OCI-LY1 (cell line): ENCODE results near the gene ICAM4.
"Not testable (repeated sequence)": the region's sequence is repeated elsewhere in the genome, so short reads cannot be mapped to it uniquely, and the experiment has no call there.

Source experiments
- H2AFZ ChIP-seq: fragments of 200-600 bp; sonication (generic), shearing (Covaris generic); 2 replicates; pipeline ENCODE4 v1.6.0; 2014; ENCODE audit warnings: antibody characterized with exemption, mild to moderate bottlenecking, low read length
- H3F3A ChIP-seq: fragments of 200-600 bp; sonication (generic), shearing (Covaris generic); 2 replicates; pipeline ENCODE4 v1.6.0; 2014; ENCODE audit warnings: mild to moderate bottlenecking, antibody characterized with exemption, low read length, moderate library complexity; ENCODE audit not compliant: insufficient read depth
- H3K27ac ChIP-seq: fragments of 200-600 bp; sonication (generic); 2 replicates; pipeline ENCODE4 v1.5.1; 2014; ENCODE audit warnings: low read length, mixed run types, mild to moderate bottlenecking, low read depth; ENCODE audit not compliant: poor library complexity, severe bottlenecking
- H3K27me3 ChIP-seq: fragments of 200-600 bp; sonication (generic); 2 replicates; pipeline ENCODE4 v1.6.0; 2014; ENCODE audit warnings: antibody characterized with exemption, mild to moderate bottlenecking, low read length, moderate library complexity; ENCODE audit not compliant: insufficient read depth
- H3K36me3 ChIP-seq: fragments of 200-600 bp; sonication (generic); 2 replicates; pipeline ENCODE4 v1.6.1; 2014; ENCODE audit warnings: mild to moderate bottlenecking, antibody characterized with exemption, low read length, moderate library complexity, mixed read lengths; ENCODE audit not compliant: insufficient read depth
- H3K4me1 ChIP-seq: fragments of 200-600 bp; sonication (generic); 2 replicates; pipeline ENCODE4 v1.5.1; 2014; ENCODE audit warnings: mild to moderate bottlenecking, low read length, moderate library complexity; ENCODE audit not compliant: insufficient read depth, severe bottlenecking
- H3K4me2 ChIP-seq: fragments of 200-600 bp; sonication (generic), shearing (Covaris generic); 2 replicates; pipeline ENCODE4 v1.6.1; 2014; ENCODE audit warnings: low read length
- H3K4me3 ChIP-seq: fragments of 200-600 bp; sonication (generic); 2 replicates; pipeline ENCODE4 v1.5.1; 2014; ENCODE audit warnings: low read length, low read depth, mild to moderate bottlenecking, mixed read lengths; ENCODE audit not compliant: poor library complexity, severe bottlenecking
- H3K79me2 ChIP-seq: fragments of 200-600 bp; shearing (Covaris generic); 2 replicates; pipeline ENCODE4 v1.6.1; 2016; ENCODE audit warnings: mixed run types, low read length, mixed read lengths; ENCODE audit not compliant: insufficient read depth
- H3K9ac ChIP-seq: fragments of 200-600 bp; sonication (generic), shearing (Covaris generic); 2 replicates; pipeline ENCODE4 v1.6.1; 2014; ENCODE audit warnings: mild to moderate bottlenecking, low read length, mixed read lengths
- H3K9me2 ChIP-seq: fragments of 200-600 bp; sonication (generic), shearing (Covaris generic); 2 replicates; pipeline ENCODE4 v1.6.1; 2014; ENCODE audit warnings: low read depth, mild to moderate bottlenecking, low read length, mixed read lengths
- H3K9me3 ChIP-seq: fragments of 200-600 bp; shearing (Covaris generic); 2 replicates; pipeline ENCODE4 v1.6.1; 2014; ENCODE audit warnings: low read length, mixed read lengths
- H4K20me1 ChIP-seq: fragments of 200-600 bp; sonication (generic), shearing (Covaris generic); 2 replicates; pipeline ENCODE4 v1.6.0; 2016; ENCODE audit warnings: mild to moderate bottlenecking, low read length; ENCODE audit not compliant: insufficient read depth
- CTCF ChIP-seq: fragments of 200-600 bp; sonication (generic), shearing (Covaris generic); IDR thresholded peaks from 2 replicates; pipeline ENCODE4 v1.5.1; 2017; ENCODE audit warnings: mild to moderate bottlenecking, antibody characterized with exemption, low read length, moderate library complexity, mixed read lengths
- EZH2 ChIP-seq: fragments of 200-600 bp; sonication (generic), shearing (Covaris generic); IDR thresholded peaks from 2 replicates; pipeline ENCODE4 v1.8.0; 2017; ENCODE audit warnings: borderline replicate concordance, mixed run types, mild to moderate bottlenecking, antibody characterized with exemption, low read length, moderate library complexity, mixed read lengths

Gene ICAM4

GRCh38 chr19:10286803-10287737 is at the start of gene ICAM4:
Gene ICAM4 (plus strand): TSS chr19:10286955. CDS start chr19:10287013, 58 bp downstream.
- peaks cover 46% of the 10 kb centered on the region for H3K4me1 ChIP-seq
- no peaks in the 10 kb centered on the region for H4K20me1 ChIP-seq
- no peak within 1 kb of the TSS for H3K9ac ChIP-seq
- no peak within 1 kb of the TSS for H2AFZ ChIP-seq
- no peaks in the 10 kb centered on the region for H3K9me2 ChIP-seq
- H3K4me3 ChIP-seq = no peak within 1 kb of the TSS
- no peaks in the 10 kb centered on the region for H3K9me3 ChIP-seq
- no peaks in the 10 kb centered on the region for H3K79me2 ChIP-seq
- H3K36me3 ChIP-seq = peaks cover 11% of the 10 kb centered on the region
- TF ChIP-seq EZH2 (no peak), CTCF (no peak)
- no peaks in the 10 kb centered on the region for H3F3A ChIP-seq
- peak within 1 kb of the TSS; percentile 1; the same call in 1 of the 2 replicates for H3K4me2 ChIP-seq
- no peak within 1 kb of the TSS for H3K27ac ChIP-seq
- H3K27me3 ChIP-seq = no peaks in the 10 kb centered on the region

GRCh38 chr19:10237702-10238101 is 49.1 kb upstream of the ICAM4 start:
- Histone ChIP-seq H3K4me3 (no peak overlapping the region), H3K4me2 (no peak overlapping the region; the same call in 1 of the 2 replicates), H3K36me3 (no peaks in the 10 kb centered on the region), H3K27me3 (no peaks in the 10 kb centered on the region), H3F3A (0 out of 2 replicates have a peak, but pooled peaks cover 4% of the 10 kb centered on the region), H3K9ac (peak overlapping the region; percentile 7; the same call in 1 of the 2 replicates), H3K79me2 (no peaks in the 10 kb centered on the region), H2AFZ (no peak overlapping the region), H3K9me3 (no peaks in the 10 kb centered on the region), H3K4me1 (peaks cover 89% of the 10 kb centered on the region), H3K9me2 (no peaks in the 10 kb centered on the region), H4K20me1 (no peaks in the 10 kb centered on the region), H3K27ac (peak overlapping the region; percentile 98)
- no peak for TF ChIP-seq EZH2
- TF ChIP-seq CTCF = no peak

- no peak overlapping the region for H2AFZ ChIP-seq
- H3K36me3 ChIP-seq = no peaks in the 10 kb centered on the region
- no peaks in the 10 kb centered on the region for H3K27me3 ChIP-seq
- H3K4me3 ChIP-seq = no peak overlapping the region
- H4K20me1 ChIP-seq = no peaks in the 10 kb centered on the region
- H3F3A ChIP-seq = 0 out of 2 replicates have a peak, but pooled peaks cover 4% of the 10 kb centered on the region
- TF ChIP-seq CTCF = no peak
- TF ChIP-seq EZH2 = no peak
- H3K79me2 ChIP-seq = no peaks in the 10 kb centered on the region
- peak overlapping the region; percentile 98 for H3K27ac ChIP-seq
- no peaks in the 10 kb centered on the region for H3K9me2 ChIP-seq
- H3K4me1 ChIP-seq = peaks cover 92% of the 10 kb centered on the region
- no peak overlapping the region; the same call in 1 of the 2 replicates for H3K4me2 ChIP-seq
- peak overlapping the region; percentile 7; the same call in 1 of the 2 replicates for H3K9ac ChIP-seq
- no peaks in the 10 kb centered on the region for H3K9me3 ChIP-seq
These were observed 48.5 kb upstream of the ICAM4 start for GRCh38 chr19:10238172-10238783.

- not testable (repeated sequence) for H2AFZ ChIP-seq, H3K36me3 ChIP-seq, H3K9me3 ChIP-seq, H3K9me2 ChIP-seq, H4K20me1 ChIP-seq, H3F3A ChIP-seq, H3K79me2 ChIP-seq, H3K27me3 ChIP-seq
- Histone ChIP-seq H3K4me3 (peak overlapping the region; percentile 43), H3K4me1 (peaks cover 96% of the 10 kb centered on the region), H3K9ac (peak overlapping the region; percentile 61), H3K4me2 (peak overlapping the region; percentile 51), H3K27ac (peak overlapping the region; percentile 98)
These were observed 44.8 kb upstream of the ICAM4 start for GRCh38 chr19:10241826-10242449.
